Activated CD8-positive, alpha-beta memory T cell treated with anti-CD3 and anti-CD28 coated beads for 48 hours (primary cell): ENCODE measurements around the gene DDT.
"Not testable (repeated sequence)": the region's sequence is repeated elsewhere in the genome, so short reads cannot be mapped to it uniquely, and the experiment has no call there.

Source experiments
- DNase-seq, 3 experiments: peaks; one replicate each; pipeline ENCODE4 v3.0.0-alpha.2; 2020; ENCODE audit warnings: low read depth in 2 of 3, low spot score in 2 of 3

The DDT gene

DNA sequence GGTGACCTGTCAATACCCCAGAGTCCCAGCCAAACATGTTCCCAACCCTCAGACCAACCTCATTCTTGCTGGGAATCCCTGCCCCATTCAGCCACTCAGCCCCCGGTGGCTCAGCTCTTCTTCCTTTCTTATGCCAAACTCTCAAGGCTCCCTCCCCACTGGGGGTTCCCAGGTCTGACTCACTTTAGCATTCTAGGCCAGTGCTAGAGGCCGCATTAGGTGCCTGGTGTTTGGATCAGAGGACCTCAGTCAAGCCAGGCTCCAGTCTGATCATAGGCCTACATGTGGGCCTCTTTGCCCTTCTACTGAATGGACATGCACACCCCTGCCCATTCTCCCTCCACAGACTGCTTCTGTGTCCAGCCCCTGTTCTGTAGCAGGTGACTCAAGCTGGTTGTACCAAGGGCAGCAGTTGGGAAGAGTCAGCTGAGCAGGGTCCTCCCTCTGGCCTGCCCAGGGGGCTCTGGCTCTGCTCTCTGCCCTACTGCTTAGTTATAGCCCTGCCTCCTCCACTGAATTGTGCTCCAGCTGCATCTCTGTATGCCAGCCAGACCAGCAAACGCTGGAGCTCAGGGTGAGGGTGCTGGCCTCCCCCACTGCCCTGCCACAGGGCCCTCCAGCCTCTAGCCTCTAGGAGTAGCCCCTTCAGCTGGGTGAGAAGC, 15.5 kb upstream of the DDT start:
- DNase-seq, result not testable (repeated sequence)

DNA sequence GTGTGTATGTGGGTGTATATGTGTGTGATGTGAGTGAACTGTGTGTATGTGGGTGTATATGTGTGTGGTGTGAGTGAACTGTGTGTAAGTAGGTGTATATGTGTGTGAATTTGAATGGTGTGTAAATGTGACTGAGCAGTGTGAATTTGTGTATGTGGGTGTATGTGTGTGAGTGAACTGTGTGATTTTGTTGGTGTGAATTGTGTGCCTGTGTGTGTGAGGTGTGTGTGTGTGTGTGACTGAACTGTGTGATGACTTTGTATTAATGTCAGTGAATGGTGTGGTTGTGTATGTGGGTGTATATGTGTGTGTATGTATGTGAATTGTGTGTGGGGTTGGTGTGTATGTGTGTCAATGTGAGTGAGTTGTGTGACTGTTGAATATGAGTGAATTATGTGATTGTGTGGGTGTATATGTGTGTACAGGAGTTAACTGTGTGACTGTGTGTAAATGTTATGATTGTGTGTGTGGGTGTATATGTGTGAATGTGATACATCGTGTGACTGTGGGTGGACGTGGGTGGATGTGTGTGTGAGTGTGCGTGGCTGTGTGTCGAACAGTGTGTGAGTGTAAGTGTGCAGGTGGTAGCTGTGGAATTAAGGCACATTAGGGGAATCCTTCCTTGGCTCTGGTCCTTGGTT, 12.4 kb upstream of the DDT start:
- DNase-seq, result not testable (repeated sequence)

DNA sequence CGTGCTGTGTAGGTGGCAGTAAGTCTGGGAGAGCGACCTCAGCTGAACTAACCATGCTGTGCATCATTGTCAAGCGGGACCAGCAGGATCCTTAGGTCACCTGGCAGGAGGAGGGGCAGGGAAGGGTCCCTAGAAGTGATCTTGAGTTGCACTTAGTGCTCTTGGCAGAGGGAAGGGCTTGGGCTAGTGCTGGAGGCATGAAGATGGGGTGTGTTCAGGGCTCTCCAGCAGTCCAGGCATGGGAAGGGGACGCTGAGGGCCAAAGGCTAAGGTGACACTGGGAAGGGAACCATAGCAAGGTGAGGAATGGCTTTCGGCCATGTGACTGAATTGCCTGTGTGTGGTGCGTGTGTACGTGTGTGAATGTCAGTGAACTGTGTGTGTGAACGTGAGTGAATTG, 11.8 kb upstream of the DDT start:
- DNase-seq, result not testable (repeated sequence)

DNA sequence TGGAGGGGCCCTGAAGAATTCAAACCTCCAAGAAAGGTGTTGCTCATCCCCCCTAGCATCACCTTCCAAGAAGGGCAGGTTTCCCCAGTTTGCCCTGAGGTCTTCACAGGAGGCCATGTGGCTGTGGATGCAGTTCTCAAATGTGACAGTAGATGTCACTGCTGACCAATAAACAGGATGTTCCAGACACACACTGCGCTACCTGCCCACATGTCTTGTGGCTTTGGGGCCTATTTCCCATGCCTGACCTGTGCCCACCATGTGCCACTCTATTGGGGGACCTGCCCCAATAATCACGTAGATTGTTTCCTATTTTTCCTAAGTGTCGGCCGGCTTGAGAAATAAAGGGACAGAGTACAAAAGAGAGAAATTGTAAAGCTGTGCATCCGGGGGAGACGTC, 10.2 kb upstream of the DDT start:
- DNase-seq, result no peak

DNA sequence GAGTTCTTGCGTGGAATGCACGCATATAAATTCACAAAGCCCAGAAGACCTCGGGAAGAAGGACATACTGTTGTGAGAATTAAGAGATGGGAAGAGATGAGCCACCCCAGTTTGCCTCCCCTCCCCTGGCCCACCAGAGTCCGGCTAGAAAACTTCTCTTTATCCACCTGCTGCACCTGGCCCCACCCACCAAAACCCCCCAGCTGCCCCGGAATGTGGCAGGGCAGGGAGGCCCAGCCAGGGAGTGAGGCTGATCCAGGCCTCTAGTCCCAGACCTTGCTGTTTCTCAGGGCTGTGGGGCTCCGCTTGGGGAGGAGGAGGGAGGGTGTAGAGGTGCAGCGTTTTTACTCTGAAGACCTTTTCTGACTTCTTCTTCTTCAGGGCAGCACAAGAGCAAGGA, 6.3 kb upstream of the DDT start:
- not testable (repeated sequence) for DNase-seq

DNA sequence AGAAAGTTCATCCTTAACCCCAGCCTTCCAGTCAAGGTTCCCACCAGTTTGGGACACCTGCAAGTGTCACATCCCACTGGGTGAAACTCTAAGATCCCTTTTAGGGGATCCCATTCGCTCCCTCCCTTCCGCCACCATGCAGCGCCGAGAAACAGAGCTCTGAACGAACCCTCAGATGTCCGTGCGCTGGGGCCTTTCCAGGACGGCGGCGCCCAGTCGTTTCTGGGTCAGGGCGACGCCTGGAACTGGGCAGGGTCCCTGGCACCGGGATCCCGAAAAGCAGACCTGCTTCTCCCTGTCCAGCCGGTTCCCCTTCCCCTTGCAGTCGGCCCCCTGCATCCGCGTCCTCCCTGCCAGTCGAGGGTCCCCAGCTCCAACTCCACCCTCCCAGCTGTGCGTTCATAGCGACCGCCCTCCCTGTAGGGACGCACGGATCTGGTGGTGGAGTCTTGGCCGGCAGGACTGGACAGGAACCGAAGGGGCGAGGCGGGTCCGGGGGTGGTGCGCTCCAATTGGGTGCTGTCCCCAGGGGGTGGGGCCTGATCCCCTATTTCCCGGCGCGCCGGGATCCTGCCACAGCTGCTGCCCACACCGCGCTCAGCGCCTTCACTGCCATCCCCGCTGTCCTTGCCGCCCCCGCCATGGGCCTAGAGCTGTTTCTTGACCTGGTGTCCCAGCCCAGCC, 5.5 kb upstream of the DDT start, which contains the start of gene GSTT2:
Gene GSTT2 (plus strand): TSS at position 578 of the 684 bp plus-strand sequence.
- DNase-seq, result not testable (repeated sequence)

DNA sequence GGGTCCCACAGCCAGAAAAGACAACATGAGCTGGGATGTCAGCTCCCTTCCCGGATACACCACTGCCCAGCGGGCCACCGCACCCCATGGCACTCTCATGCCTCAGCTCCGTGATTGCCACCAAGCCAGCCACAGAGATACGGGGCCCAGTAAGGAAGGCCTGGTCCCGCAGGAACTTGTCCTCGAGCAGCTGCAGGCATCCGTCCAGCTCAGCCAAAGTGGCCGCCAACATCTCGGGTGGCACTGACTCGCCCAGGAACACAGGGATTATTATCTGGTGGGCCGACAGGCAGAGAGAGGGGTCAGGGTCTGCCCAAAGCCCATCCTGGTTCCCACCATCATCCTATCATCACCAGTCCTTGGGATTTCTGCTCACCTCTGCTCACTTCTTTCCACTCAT, 3.1 kb upstream of the DDT start:
- not testable (repeated sequence) for DNase-seq

DNA sequence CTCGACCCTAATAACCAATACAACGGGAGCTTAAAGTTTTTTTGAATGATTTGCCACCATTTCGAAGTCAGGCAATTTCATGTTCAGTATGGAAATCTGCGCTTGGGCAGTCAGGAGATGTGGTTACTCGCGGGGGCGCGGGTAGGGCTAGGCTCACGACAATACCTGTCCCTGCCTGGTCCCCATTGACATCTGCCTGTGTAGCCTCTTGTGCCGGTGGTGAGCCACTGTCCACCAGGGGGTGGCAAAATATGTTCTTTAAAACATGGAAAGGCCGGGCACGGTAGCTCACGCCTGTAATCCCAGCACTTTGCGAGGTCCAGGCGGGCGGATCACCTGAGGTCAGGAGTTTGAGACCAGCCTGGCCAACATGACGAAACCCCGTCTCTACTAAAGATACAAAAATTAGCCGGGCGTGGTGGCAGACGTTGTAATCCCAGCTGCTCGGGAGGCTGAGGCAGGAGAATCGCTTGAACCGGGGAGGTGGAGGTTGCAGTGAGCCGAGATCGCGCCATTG, 653 bp upstream of the DDT start:
- DNase-seq, result not testable (repeated sequence)

DNA sequence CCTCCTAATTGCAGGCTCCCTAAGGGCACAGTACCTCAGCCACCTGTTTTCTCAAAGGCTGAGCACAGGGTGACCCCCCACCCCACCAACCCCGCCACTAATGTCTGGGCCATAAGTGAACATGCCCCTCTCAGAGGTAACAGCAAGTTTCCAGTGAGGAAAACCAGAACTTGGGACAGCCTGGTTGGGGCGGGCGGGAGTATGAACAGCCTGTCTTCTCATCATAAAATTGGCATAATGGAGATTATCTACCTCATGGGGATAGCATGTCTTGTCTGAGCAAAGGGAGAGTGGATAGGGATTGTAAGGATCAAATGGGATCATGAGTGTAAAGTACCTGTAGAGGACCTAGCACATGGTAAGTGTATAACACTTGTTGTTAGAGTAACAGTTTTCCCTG, 2.3 kb downstream of the DDT start:
- not testable (repeated sequence) for DNase-seq

DNA sequence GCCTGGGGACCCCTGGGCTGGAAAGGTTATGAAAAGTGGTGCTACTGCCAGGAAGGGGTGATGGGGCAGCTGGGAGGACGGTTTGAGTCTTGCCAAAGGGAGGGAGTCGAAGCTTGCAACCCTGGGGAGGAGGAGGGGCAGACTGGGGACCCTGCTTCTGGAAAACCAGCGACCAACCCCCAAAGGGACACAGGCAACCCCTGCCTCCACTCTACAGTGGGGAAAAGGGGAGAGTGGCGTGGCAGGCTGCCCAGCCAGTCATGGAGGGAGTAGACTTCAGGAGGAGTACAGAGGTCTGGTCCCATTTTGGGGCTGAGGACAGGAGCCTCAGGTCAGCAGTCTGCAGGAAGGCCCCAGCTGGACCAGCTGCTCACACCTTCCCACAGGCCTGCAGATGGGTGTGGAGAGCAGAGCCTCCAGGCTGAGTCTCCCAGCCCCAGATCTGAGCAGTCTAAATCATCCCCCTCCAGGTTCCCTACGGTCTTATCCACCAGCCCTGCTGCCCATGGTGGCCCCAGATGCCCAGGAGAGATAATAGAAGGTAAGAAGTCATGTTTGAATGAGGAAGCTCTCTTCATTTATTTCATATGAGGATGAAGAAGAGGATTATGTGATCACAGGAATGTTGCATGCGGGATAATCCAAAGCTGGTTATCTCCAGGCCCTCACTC, 3.3 kb downstream of the DDT start:
- DNase-seq, result no peak

DNA sequence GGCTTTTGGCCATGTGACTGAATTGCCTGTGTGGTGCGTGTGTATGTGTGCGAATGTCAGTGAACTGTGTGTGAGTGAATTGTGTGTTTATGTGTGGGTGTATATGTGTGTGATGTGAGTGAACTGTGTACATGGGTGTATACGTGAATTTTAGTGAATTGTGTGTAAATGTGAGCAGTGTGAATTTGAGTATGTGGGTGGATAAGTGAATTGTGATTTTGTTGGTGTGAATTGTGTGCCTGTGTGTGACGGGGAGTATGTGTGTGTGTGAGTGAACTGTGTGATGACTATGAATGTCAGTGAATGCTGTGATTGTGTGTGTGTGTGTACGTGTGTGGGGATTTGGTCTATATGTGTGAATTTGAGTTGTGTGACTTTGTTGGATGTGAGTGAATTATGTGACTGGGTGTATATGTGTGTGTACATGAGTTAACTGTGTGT, 4.0 kb downstream of the DDT start:
- no peak for DNase-seq

DNA sequence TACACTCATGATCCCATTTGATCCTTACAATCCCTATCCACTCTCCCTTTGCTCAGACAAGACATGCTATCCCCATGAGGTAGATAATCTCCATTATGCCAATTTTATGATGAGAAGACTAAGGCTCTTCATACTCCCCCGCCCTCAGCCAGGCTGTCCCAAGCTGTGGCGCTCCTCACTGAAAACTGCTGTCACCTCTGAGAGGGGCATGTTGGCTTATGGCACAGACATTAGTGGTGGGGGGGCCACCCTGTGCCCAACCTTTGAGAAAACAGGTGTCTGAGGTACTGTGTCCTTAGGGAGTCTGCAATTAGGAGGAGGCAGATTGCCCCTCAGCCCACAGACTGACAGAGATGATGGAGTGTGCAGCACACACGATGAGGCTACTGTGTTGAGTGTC, 5.2 kb downstream of the DDT start:
- no peak for DNase-seq

DNA sequence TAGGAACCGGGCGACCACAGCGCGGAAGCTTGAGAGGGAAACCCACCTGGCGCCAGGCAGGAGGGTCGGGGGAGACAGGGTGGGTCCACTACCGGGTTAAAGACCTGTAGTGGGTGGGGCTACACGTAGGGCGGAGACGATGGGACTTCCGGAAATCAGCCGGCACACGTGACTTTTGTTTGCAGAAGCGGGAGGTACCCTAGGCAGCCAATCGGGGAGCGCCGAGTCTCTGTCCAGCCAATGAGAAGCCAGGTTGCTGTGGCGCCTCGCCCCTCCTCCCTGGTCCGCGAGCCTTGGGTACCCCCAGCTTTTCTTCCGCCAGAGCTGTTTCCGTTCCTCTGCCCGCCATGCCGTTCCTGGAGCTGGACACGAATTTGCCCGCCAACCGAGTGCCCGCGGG, 7.7 kb downstream of the DDT start, which contains the start of gene DDTL:
Gene DDTL (plus strand): TSS at position 321 of the 400 bp plus-strand sequence. CDS start 27 bp downstream, at position 348.
- DNase-seq, result not testable (repeated sequence)

DNA sequence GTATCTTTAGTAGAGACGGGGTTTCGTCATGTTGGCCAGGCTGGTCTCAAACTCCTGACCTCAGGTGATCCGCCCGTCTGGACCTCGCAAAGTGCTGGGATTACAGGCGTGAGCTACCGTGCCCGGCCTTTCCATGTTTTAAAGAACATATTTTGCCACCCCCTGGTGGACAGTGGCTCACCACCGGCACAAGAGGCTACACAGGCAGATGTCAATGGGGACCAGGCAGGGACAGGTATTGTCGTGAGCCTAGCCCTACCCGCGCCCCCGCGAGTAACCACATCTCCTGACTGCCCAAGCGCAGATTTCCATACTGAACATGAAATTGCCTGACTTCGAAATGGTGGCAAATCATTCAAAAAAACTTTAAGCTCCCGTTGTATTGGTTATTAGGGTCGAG, 8.1 kb downstream of the DDT start:
- DNase-seq, result not testable (repeated sequence)

DNA sequence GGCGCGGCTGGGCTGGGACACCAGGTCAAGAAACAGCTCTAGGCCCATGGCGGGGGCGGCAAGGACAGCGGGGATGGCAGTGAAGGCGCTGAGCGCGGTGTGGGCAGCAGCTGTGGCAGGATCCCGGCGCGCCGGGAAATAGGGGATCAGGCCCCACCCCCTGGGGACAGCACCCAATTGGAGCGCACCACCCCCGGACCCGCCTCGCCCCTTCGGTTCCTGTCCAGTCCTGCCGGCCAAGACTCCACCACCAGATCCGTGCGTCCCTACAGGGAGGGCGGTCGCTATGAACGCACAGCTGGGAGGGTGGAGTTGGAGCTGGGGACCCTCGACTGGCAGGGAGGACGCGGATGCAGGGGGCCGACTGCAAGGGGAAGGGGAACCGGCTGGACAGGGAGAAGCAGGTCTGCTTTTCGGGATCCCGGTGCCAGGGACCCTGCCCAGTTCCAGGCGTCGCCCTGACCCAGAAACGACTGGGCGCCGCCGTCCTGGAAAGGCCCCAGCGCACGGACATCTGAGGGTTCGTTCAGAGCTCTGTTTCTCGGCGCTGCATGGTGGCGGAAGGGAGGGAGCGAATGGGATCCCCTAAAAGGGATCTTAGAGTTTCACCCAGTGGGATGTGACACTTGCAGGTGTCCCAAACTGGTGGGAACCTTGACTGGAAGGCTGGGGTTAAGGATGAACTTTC, 13.0 kb downstream of the DDT start, which contains the start of gene GSTT2B:
Gene GSTT2B (minus strand): TSS at position 112 of the 688 bp plus-strand sequence. CDS start 64 bp downstream, at position 48.
- not testable (repeated sequence) for DNase-seq

DNA sequence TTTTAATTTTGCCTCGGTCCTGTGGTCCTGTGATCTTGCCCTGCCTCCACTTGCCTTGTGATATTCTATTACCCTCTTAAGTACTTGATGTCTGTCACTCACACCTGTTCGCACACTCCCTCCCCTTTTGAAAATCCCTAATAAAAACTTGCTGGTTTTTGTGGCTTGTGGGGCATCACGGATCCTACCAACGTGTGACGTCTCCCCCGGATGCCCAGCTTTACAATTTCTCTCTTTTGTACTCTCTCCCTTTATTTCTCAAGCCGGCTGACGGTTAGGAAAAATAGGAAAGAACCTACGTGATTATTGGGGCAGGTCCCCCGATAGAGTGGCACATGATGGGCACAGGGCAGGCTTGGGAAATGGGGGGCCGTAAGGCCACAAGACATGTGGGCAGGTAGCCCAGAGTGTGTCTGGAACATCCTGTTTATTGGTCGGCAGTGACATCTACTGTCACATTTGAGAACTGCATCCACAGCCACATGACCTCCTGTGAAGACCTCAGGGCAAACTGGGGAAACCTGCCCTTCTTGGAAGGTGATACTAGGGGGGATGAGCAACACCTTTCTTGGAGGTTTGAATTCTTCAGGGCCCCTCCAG, 17.8 kb downstream of the DDT start:
- DNase-seq, result peak in 2 of 3 experiments; percentile 44 to 81

DNA sequence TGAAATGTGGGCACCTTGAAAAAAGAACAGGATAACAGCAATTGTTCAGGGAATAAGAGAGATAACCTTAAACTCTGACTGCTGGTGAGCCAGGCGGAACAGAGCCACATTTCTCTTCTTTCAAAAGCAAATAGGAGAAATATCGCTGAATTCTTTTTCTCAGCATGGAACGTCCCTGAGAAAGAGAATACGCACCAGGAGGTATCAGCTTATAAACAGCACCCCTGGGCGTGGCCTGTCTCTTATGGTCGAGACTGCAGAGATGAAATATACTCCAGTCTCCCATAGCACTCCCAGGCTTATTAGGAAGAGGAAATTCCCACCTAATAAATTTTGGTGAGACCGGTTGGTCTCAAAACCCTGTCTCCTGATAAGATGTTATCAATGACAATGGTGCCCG, 18.4 kb downstream of the DDT start:
- not testable (repeated sequence) for DNase-seq

DNA sequence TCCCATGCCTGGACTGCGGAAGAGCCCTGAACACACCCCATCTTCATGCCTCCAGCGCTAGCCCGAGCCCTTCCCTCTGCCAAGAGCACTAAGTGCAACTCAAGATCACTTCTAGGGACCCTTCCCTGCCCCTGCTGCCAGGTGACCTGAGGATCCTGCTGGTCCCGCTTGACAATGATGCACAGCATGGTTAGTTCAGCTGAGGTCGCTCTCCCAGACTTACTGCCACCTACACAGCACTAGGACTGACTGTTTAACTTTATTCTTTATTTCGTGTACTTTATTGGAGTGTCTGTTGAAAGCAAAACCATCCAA, 19.3 kb downstream of the DDT start:
- not testable (repeated sequence) for DNase-seq

DNA sequence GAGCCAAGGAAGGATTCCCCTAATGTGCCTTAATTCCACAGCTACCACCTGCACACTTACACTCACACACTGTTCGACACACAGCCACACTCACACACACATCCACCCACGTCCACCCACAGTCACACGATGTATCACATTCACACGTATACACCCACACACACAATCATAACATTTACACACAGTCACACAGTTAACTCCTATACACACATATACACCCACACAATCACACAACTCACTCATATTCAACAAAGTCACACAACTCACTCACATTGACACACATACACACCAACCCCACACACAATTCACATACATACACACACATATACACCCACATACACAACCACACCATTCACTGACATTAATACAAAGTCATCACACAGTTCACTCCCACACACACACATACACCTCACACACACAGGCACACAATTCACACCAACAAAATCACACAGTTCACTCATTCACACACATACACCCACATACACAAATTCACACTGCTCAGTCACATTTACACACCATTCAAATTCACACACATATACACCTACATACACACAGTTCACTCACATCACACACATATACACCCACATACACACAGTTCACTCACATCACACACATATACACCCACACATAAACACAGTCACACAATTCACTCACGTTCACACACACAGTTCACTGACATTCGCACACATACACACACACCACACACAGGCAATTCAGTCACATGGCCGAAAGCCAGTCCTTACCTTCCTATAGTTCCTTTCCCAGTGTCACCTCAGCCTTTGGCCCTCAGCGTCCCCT, 19.8 kb downstream of the DDT start:
- DNase-seq, result not testable (repeated sequence)
